NT2/D1 (cell line): ENCODE measurements around the gene LAPTM5.

Experiments used
- SUZ12 ChIP-seq: IDR thresholded peaks from 2 replicates; pipeline ENCODE4 v1.6.1; 2011; ENCODE audit not compliant: insufficient read length, insufficient read depth; ENCODE audit errors: extremely low read depth
- YY1 ChIP-seq: IDR thresholded peaks from 2 replicates; pipeline ENCODE4 v1.6.1; 2011; ENCODE audit not compliant: insufficient read length, insufficient read depth
- ZNF274 ChIP-seq: IDR thresholded peaks from 2 replicates; pipeline ENCODE4 v1.6.1; 2011; ENCODE audit warnings: mild to moderate bottlenecking, low read depth, low read length

DNA sequence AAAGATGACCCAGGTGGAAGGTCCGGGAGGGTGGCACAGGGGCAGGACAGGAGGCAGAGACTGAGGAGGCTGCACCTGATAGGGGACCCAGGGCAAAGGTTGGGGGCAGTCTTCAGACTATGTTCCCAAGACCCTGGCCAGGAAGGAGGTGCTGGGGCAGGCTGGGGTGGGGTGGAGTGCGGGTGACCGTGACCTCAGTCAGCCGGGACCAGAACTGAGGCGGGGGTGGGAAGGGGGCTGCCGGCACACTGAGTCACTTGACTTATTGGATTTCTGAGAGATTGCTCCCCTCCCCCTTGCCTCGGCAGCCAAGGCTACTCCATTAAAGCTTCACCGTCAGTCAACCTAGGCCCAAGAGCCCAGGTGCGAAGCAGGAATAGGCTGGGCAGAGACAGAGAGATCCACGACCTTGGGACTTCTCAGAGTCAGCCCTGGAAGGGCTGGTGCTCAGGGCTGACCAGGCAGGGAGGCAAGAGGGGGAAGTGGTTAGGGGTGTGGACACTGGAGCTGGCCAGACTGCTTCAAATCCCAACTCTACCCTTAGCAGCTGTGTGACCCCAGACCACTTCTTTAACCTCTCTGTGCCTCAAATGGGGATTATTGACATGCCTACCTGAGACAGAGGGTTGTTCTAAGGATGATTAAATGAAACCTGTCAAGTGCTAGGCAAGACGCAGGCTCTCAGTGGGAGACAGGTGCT, 47.9 kb upstream of the LAPTM5 start:
- TF ChIP-seq ZNF274 (no peak), YY1 (no peak), SUZ12 (no peak)
